GM23248 (cell line): ENCODE results near the gene PRSS56.

Experiments
- EZH2 ChIP-seq: fragments of 200-600 bp; sonication (generic); IDR thresholded peaks from 2 replicates; pipeline ENCODE4 v1.6.1; 2018; ENCODE audit warnings: antibody characterized with exemption, mild to moderate bottlenecking; ENCODE audit not compliant: insufficient read depth, poor library complexity, severe bottlenecking
- EZH2phosphoT487 ChIP-seq: fragments of 200-600 bp; sonication (generic); IDR thresholded peaks from 2 replicates; pipeline ENCODE4 v1.6.1; 2018; ENCODE audit warnings: antibody characterized with exemption, moderate library complexity, mild to moderate bottlenecking, low read depth; ENCODE audit not compliant: insufficient read depth

- no peak for TF ChIP-seq EZH2
- no peak for TF ChIP-seq EZH2phosphoT487
These were observed 16.9 kb downstream of the PRSS56 start for GRCh38 chr2:232537079-232537478.
